Thyroid gland (tissue), 4 donors: ENCODE measurements around the gene GET4.

ENCODE experiments used
- CTCF ChIP-seq, 6 experiments: fragments of 200-600 bp in 3 of 6; fragments of 450-650 bp in 3 of 6; sonication (generic) in 3 of 6; IDR thresholded peaks; one replicate each; pipeline ENCODE4 v1.5.1; 2016 to 2019; ENCODE audit warnings: antibody characterized with exemption in 6 of 6, mild to moderate bottlenecking in 2 of 6, inconsistent platforms in 1 of 6, moderate library complexity in 1 of 6
- POLR2A ChIP-seq, 2 donors: fragments of 450-650 bp; IDR thresholded peaks; one replicate each; pipeline ENCODE4 v1.6.1; 2017; ENCODE audit warnings: antibody characterized with exemption in 2 of 2, mild to moderate bottlenecking in 2 of 2, moderate library complexity in 1 of 2

GRCh38 chr7:915291-916218 is 39.2 kb downstream of the GET4 start:
- TF ChIP-seq POLR2A (IDR thresholded peaks at IDR 0.05) (no peak), CTCF (IDR thresholded peaks at IDR 0.05) (no peak)
